Measurements from ENCODE around the gene FUT6. TPM values are rescaled to one million over a fixed set of nuclear protein-coding genes. Genes with fewer than 3 reads are reported as not detected.

The FUT6 gene
- total RNA-seq, 1 donor from 2014 or later = not detected

- H3F3A ChIP-seq (ENCODE audit: low read depth) = peaks cover 17% of the 10 kb centered on the region
- TF ChIP-seq EZH2 (IDR thresholded peaks at IDR 0.05) (no peak), CTCF (IDR thresholded peaks at IDR 0.05) (no peak), EZH2phosphoT487 (IDR thresholded peaks at IDR 0.05) (no peak)
- Mint-ChIP-seq H3K4me1 (peaks cover 13% of the 10 kb centered on the region), H3K9me3 (no peaks in the 10 kb centered on the region), H3K27ac (no peak overlapping the region), H3K4me3 (peak overlapping the region; percentile 99), H3K27me3 (ENCODE audit: insufficient read depth, low read depth) (peaks cover 16% of the 10 kb centered on the region), H3K36me3 (peaks cover 15% of the 10 kb centered on the region)
- no peaks in the 10 kb centered on the region for H4K20me1 ChIP-seq (ENCODE audit: low read depth)
- no peak overlapping the region for H3K27ac ChIP-seq
- no peak overlapping the region for H2AFZ ChIP-seq (replicated peaks)
- no peak for DNase-seq (ENCODE audit: low spot score)
- no peak overlapping the region for H3K9ac ChIP-seq
- H3K4me3 ChIP-seq = no peak overlapping the region
- H3K79me2 ChIP-seq (ENCODE audit: low read depth) = peaks cover 2% of the 10 kb centered on the region
- H3K4me2 ChIP-seq = no peak overlapping the region
- no peaks in the 10 kb centered on the region for H3K4me1 ChIP-seq
- no peaks in the 10 kb centered on the region for H3K27me3 ChIP-seq
- no peaks in the 10 kb centered on the region for H3K36me3 ChIP-seq
- H3K9me3 ChIP-seq (ENCODE audit: low read depth) = no peaks in the 10 kb centered on the region
Measured at GRCh38 chr19:5789351-5789761, 50.1 kb downstream of the FUT6 start.

- H3K9ac ChIP-seq = no peak overlapping the region
- Mint-ChIP-seq H3K36me3 (peaks cover 15% of the 10 kb centered on the region), H3K27me3 (ENCODE audit: insufficient read depth, low read depth) (peaks cover 19% of the 10 kb centered on the region), H3K9me3 (no peaks in the 10 kb centered on the region), H3K4me1 (peaks cover 13% of the 10 kb centered on the region), H3K27ac (no peak overlapping the region), H3K4me3 (peak overlapping the region; percentile 67)
- peaks cover 16% of the 10 kb centered on the region for H3F3A ChIP-seq (ENCODE audit: low read depth)
- H4K20me1 ChIP-seq (ENCODE audit: low read depth) = no peaks in the 10 kb centered on the region
- no peak overlapping the region for H3K4me3 ChIP-seq
- no peaks in the 10 kb centered on the region for H3K27me3 ChIP-seq
- no peak overlapping the region for H2AFZ ChIP-seq (replicated peaks)
- peaks cover 2% of the 10 kb centered on the region for H3K79me2 ChIP-seq (ENCODE audit: low read depth)
- no peaks in the 10 kb centered on the region for H3K9me3 ChIP-seq (ENCODE audit: low read depth)
- no peak for DNase-seq (ENCODE audit: low spot score)
- no peak for TF ChIP-seq CTCF (IDR thresholded peaks at IDR 0.05)
- TF ChIP-seq EZH2phosphoT487 (IDR thresholded peaks at IDR 0.05) = no peak
- no peak for TF ChIP-seq EZH2 (IDR thresholded peaks at IDR 0.05)
- no peaks in the 10 kb centered on the region for H3K4me1 ChIP-seq
- no peaks in the 10 kb centered on the region for H3K36me3 ChIP-seq
- H3K4me2 ChIP-seq = no peak overlapping the region
- H3K27ac ChIP-seq = no peak overlapping the region
Measured at GRCh38 chr19:5788422-5788821, 51.1 kb downstream of the FUT6 start.

DNA sequence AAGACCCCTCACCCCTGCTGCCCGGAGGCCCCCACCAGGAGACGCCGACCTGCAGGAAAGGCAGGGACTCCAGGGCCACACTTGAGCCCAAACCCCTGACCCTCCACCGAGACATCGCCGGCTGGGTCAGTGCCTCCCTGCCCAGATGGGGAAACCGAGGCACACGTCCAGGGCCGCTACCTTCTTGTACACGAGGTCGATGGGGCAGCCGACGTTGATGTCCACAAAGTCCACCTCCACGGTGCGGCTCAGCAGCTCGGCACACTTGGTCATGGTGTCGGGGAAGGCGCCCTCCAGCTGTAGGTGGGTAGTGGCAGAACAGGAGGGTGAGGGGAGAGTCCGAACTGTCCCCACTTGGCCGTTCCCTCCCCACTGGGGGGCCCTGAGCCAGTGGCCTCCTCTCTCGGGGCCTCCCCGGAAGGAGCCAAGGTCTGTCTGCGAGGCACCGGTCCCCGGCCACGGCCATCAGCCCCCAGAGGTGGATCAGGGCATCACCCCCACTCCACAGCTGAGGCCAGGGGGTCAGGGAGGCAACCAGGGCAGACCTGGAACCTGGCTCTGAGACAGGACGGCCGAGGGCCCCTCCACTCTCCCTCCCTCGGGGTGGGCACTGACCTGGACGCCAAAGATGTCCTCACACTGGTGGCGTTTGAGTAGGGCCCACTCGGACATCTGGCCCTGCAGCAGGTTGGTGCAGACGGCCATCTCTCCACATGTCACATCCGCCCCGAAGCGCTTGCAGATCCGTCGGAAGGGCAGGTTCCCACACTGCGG, 51.9 kb downstream of the FUT6 start:
- Mint-ChIP-seq H3K9me3 (no peaks in the 10 kb centered on the region), H3K4me1 (peaks cover 10% of the 10 kb centered on the region), H3K27me3 (ENCODE audit: insufficient read depth, low read depth) (peaks cover 17% of the 10 kb centered on the region), H3K4me3 (no peak overlapping the region), H3K27ac (no peak overlapping the region), H3K36me3 (peaks cover 15% of the 10 kb centered on the region)
- no peak for TF ChIP-seq EZH2phosphoT487 (IDR thresholded peaks at IDR 0.05)
- no peak for TF ChIP-seq CTCF (IDR thresholded peaks at IDR 0.05)
- no peak for TF ChIP-seq EZH2 (IDR thresholded peaks at IDR 0.05)
- Histone ChIP-seq H3K9me3 (ENCODE audit: low read depth) (no peaks in the 10 kb centered on the region), H3K4me1 (no peaks in the 10 kb centered on the region), H3K27ac (no peak overlapping the region), H3K36me3 (no peaks in the 10 kb centered on the region), H3F3A (ENCODE audit: low read depth) (peaks cover 13% of the 10 kb centered on the region), H4K20me1 (ENCODE audit: low read depth) (no peaks in the 10 kb centered on the region), H2AFZ (replicated peaks) (no peak overlapping the region), H3K79me2 (ENCODE audit: low read depth) (peaks cover 2% of the 10 kb centered on the region), H3K9ac (no peak overlapping the region), H3K4me3 (no peak overlapping the region), H3K4me2 (no peak overlapping the region), H3K27me3 (no peaks in the 10 kb centered on the region)
- no peak for DNase-seq (ENCODE audit: low spot score)
